Left ventricle myocardium superior (tissue), 1 donor: ENCODE measurements around the gene BSG. TPM values are rescaled to one million over a fixed set of nuclear protein-coding genes. Genes with fewer than 3 reads are reported as not detected.
"Not testable (repeated sequence)": the region's sequence is repeated elsewhere in the genome, so short reads cannot be mapped to it uniquely, and the experiment has no call there.

Experiments
- ATAC-seq: fragments of 200-7000 bp; cut with Tn5 transposase; one replicate; pipeline ENCODE4 v1.9.1; 2020; ENCODE audit warnings: mild to moderate bottlenecking, moderate library complexity
- DNase-seq: peaks from one replicate; pipeline ENCODE4 v3.0.0-alpha.2; 2020
- intact Hi-C: fragments of 100-400 bp; cut with micrococcal nuclease; formaldehyde crosslinking; loops from one replicate; pipeline ENCODE4 v1.11.0; 2022
- total RNA-seq: library from RNA; stranded (reverse); fragmentation: NEBNext Ultra II Directional; extraction: Animal tissue kit (Norgen Biotek cat#: 25700); gene quantifications from one replicate; pipeline ENCODE4 v1.2.1, GENCODE V29; 2021
- donor health status: DM: no; HTN: yes; CAD: no; lungs with severe emphysema.

The BSG gene
- total RNA-seq, 1 donor from 2014 or later = 1,923 TPM

- intact Hi-C loops = no loop called here
- DNase-seq = no peak
- ATAC-seq = peak; percentile 2
These were observed 11.0 kb downstream of the BSG start for GRCh38 chr19:583198-583967.

GRCh38 chr19:583968-584239 lies 11.5 kb downstream of the BSG start:
- intact Hi-C loops = no loop called here
- DNase-seq = no peak
- ATAC-seq = peak; percentile 1

- intact Hi-C loops = no loop called here
- peak; percentile 79 for DNase-seq
- ATAC-seq = peak; percentile 69
These were observed 12.0 kb downstream of the BSG start for GRCh38 chr19:584240-585001.

GRCh38 chr19:585146-585545 lies 12.8 kb downstream of the BSG start:
- ATAC-seq, DNase-seq, intact Hi-C loops: not testable (repeated sequence)

GRCh38 chr19:585551-586110 lies 13.2 kb downstream of the BSG start:
- intact Hi-C loops = no loop called here
- DNase-seq (no peak), ATAC-seq (no peak)

GRCh38 chr19:588093-588740 lies 15.8 kb downstream of the BSG start:
- intact Hi-C loops = no loop called here
- ATAC-seq = peak; percentile 57

GRCh38 chr19:588741-589692 lies 16.6 kb downstream of the BSG start:
- intact Hi-C loops = no loop called here
- ATAC-seq (peak; percentile 5), DNase-seq (no peak)

More at GRCh38 chr19:588093-588740, 15.8 kb downstream of the BSG start:
- DNase-seq = peak; percentile 87

GRCh38 chr19:589693-590395 lies 17.4 kb downstream of the BSG start, which contains the start of gene HCN2:
Gene HCN2, plus strand, starts transcription at chr19:589881. Its CDS starts 65 bp downstream, at chr19:589946.
- ATAC-seq = no peak
- no peak for DNase-seq
- intact Hi-C loops = no loop called here

- no peak for DNase-seq
These were observed 18.0 kb downstream of the BSG start for GRCh38 chr19:590396-590745.

GRCh38 chr19:590750-591098 lies 18.3 kb downstream of the BSG start:
- no peak for ATAC-seq
- DNase-seq = no peak
- intact Hi-C loops = no loop called here

More at GRCh38 chr19:590396-590745, 18.0 kb downstream of the BSG start:
- ATAC-seq = no peak
- intact Hi-C loops = no loop called here

- DNase-seq (no peak), ATAC-seq (peak; percentile 49)
- intact Hi-C loops = no loop called here
These were observed 18.9 kb downstream of the BSG start for GRCh38 chr19:591099-591958.

GRCh38 chr19:592101-592500 lies 19.7 kb downstream of the BSG start:
- ATAC-seq (no peak), DNase-seq (no peak)
- intact Hi-C loops = no loop called here

GRCh38 chr19:593055-593454 lies 20.7 kb downstream of the BSG start:
- DNase-seq (no peak), ATAC-seq (no peak)
- intact Hi-C loops = no loop called here

- intact Hi-C loops = no loop called here
- no peak for ATAC-seq
- DNase-seq = no peak
These were observed 21.1 kb downstream of the BSG start for GRCh38 chr19:593505-593904.

- no peak for DNase-seq
- no peak for ATAC-seq
- intact Hi-C loops = no loop called here
These were observed 22.0 kb downstream of the BSG start for GRCh38 chr19:594265-594870.

GRCh38 chr19:595326-596262 lies 23.2 kb downstream of the BSG start:
- ATAC-seq (no peak), DNase-seq (no peak)
- intact Hi-C loops = no loop called here
